ENCODE measurements around the gene OBSCN.

Gene OBSCN

GRCh38 chr1:228372183-228373003 is 164.5 kb downstream of the OBSCN start:
- H3K36me3 ChIP-seq (ENCODE audit: control insufficient read depth, insufficient read depth, low read length), result no peaks in the 10 kb centered on the region
- peaks cover 3% of the 10 kb centered on the region for H3K4me1 ChIP-seq (ENCODE audit: control insufficient read depth, insufficient read depth, low read length)
- H3K27me3 ChIP-seq (ENCODE audit: control insufficient read depth, insufficient read depth, low read length), result no peaks in the 10 kb centered on the region
- H3K27ac ChIP-seq (ENCODE audit: low read depth, low read length), result no peak overlapping the region
- H3K4me3 ChIP-seq (ENCODE audit: low read length), result no peak overlapping the region
- no peak overlapping the region for H3K9ac ChIP-seq (ENCODE audit: low read length)

GRCh38 chr1:228373004-228373680 is 165.3 kb downstream of the OBSCN start:
- peaks cover 3% of the 10 kb centered on the region for H3K27me3 ChIP-seq (ENCODE audit: control insufficient read depth, insufficient read depth, low read length)
- H3K36me3 ChIP-seq (ENCODE audit: control insufficient read depth, insufficient read depth, low read length), result no peaks in the 10 kb centered on the region
- no peak overlapping the region for H3K9ac ChIP-seq (ENCODE audit: low read length)
- peaks cover 3% of the 10 kb centered on the region for H3K4me1 ChIP-seq (ENCODE audit: control insufficient read depth, insufficient read depth, low read length)
- no peak overlapping the region for H3K4me3 ChIP-seq (ENCODE audit: low read length)
- H3K27ac ChIP-seq (ENCODE audit: low read depth, low read length), result no peak overlapping the region

GRCh38 chr1:228373681-228374571 is 166.1 kb downstream of the OBSCN start:
- Histone ChIP-seq H3K27me3 (ENCODE audit: control insufficient read depth, insufficient read depth, low read length) (peaks cover 3% of the 10 kb centered on the region), H3K27ac (ENCODE audit: low read depth, low read length) (peak overlapping the region; percentile 61), H3K4me1 (ENCODE audit: control insufficient read depth, insufficient read depth, low read length) (peaks cover 3% of the 10 kb centered on the region), H3K36me3 (ENCODE audit: control insufficient read depth, insufficient read depth, low read length) (no peaks in the 10 kb centered on the region), H3K9ac (ENCODE audit: low read length) (no peak overlapping the region), H3K4me3 (ENCODE audit: low read length) (no peak overlapping the region)

GRCh38 chr1:228374711-228375577 is 167.1 kb downstream of the OBSCN start:
- H3K27me3 ChIP-seq (ENCODE audit: control insufficient read depth, insufficient read depth, low read length), result peaks cover 3% of the 10 kb centered on the region
- H3K4me3 ChIP-seq (ENCODE audit: low read length), result no peak overlapping the region
- no peak overlapping the region for H3K9ac ChIP-seq (ENCODE audit: low read length)
- peaks cover 3% of the 10 kb centered on the region for H3K4me1 ChIP-seq (ENCODE audit: control insufficient read depth, insufficient read depth, low read length)
- H3K27ac ChIP-seq (ENCODE audit: low read depth, low read length), result peak overlapping the region; percentile 61
- H3K36me3 ChIP-seq (ENCODE audit: control insufficient read depth, insufficient read depth, low read length), result no peaks in the 10 kb centered on the region

- Histone ChIP-seq H3K9ac (ENCODE audit: low read length) (no peak overlapping the region), H3K4me3 (ENCODE audit: low read length) (no peak overlapping the region), H3K27ac (ENCODE audit: low read depth, low read length) (peak overlapping the region; percentile 56), H3K36me3 (ENCODE audit: control insufficient read depth, insufficient read depth, low read length) (peaks cover under 1% of the 10 kb centered on the region), H3K27me3 (ENCODE audit: control insufficient read depth, insufficient read depth, low read length) (peaks cover 3% of the 10 kb centered on the region), H3K4me1 (ENCODE audit: control insufficient read depth, insufficient read depth, low read length) (peaks cover 3% of the 10 kb centered on the region)
Measured at GRCh38 chr1:228375578-228376261, 167.9 kb downstream of the OBSCN start.

GRCh38 chr1:228376262-228376628 is 168.4 kb downstream of the OBSCN start:
- H3K4me3 ChIP-seq (ENCODE audit: low read length), result no peak overlapping the region
- H3K27ac ChIP-seq (ENCODE audit: low read depth, low read length), result no peak overlapping the region
- H3K4me1 ChIP-seq (ENCODE audit: control insufficient read depth, insufficient read depth, low read length), result peaks cover 3% of the 10 kb centered on the region
- H3K27me3 ChIP-seq (ENCODE audit: control insufficient read depth, insufficient read depth, low read length), result peaks cover 3% of the 10 kb centered on the region
- H3K9ac ChIP-seq (ENCODE audit: low read length), result no peak overlapping the region
- peaks cover 2% of the 10 kb centered on the region for H3K36me3 ChIP-seq (ENCODE audit: control insufficient read depth, insufficient read depth, low read length)

GRCh38 chr1:228376651-228377631 is 169.1 kb downstream of the OBSCN start:
- peaks cover 3% of the 10 kb centered on the region for H3K27me3 ChIP-seq (ENCODE audit: control insufficient read depth, insufficient read depth, low read length)
- no peak overlapping the region for H3K27ac ChIP-seq (ENCODE audit: low read depth, low read length)
- no peak overlapping the region for H3K4me3 ChIP-seq (ENCODE audit: low read length)
- peaks cover 2% of the 10 kb centered on the region for H3K36me3 ChIP-seq (ENCODE audit: control insufficient read depth, insufficient read depth, low read length)
- H3K4me1 ChIP-seq (ENCODE audit: control insufficient read depth, insufficient read depth, low read length), result peaks cover 3% of the 10 kb centered on the region
- no peak overlapping the region for H3K9ac ChIP-seq (ENCODE audit: low read length)

- Histone ChIP-seq H3K36me3 (ENCODE audit: control insufficient read depth, insufficient read depth, low read length) (peaks cover 2% of the 10 kb centered on the region), H3K9ac (ENCODE audit: low read length) (no peak overlapping the region), H3K4me1 (ENCODE audit: control insufficient read depth, insufficient read depth, low read length) (peaks cover 3% of the 10 kb centered on the region), H3K27me3 (ENCODE audit: control insufficient read depth, insufficient read depth, low read length) (peaks cover 3% of the 10 kb centered on the region), H3K27ac (ENCODE audit: low read depth, low read length) (peak overlapping the region; percentile 21), H3K4me3 (ENCODE audit: low read length) (peak overlapping the region; percentile 54)
Measured at GRCh38 chr1:228377664-228378089, 169.8 kb downstream of the OBSCN start.

GRCh38 chr1:228378090-228378872 is 170.4 kb downstream of the OBSCN start:
- H3K36me3 ChIP-seq (ENCODE audit: control insufficient read depth, insufficient read depth, low read length), result peaks cover 2% of the 10 kb centered on the region

GRCh38 chr1:228378873-228379460 is 171.1 kb downstream of the OBSCN start:
- peak overlapping the region; percentile 77 for H3K4me3 ChIP-seq (ENCODE audit: low read length)
- H3K4me1 ChIP-seq (ENCODE audit: control insufficient read depth, insufficient read depth, low read length), result peaks cover 3% of the 10 kb centered on the region
- peaks cover 3% of the 10 kb centered on the region for H3K27me3 ChIP-seq (ENCODE audit: control insufficient read depth, insufficient read depth, low read length)
- H3K36me3 ChIP-seq (ENCODE audit: control insufficient read depth, insufficient read depth, low read length), result peaks cover 2% of the 10 kb centered on the region
- H3K27ac ChIP-seq (ENCODE audit: low read depth, low read length), result peak overlapping the region; percentile 7
- H3K9ac ChIP-seq (ENCODE audit: low read length), result no peak overlapping the region

More at GRCh38 chr1:228378090-228378872, 170.4 kb downstream of the OBSCN start:
- H3K27ac ChIP-seq (ENCODE audit: low read depth, low read length), result peak overlapping the region; percentile 21
- peaks cover 3% of the 10 kb centered on the region for H3K27me3 ChIP-seq (ENCODE audit: control insufficient read depth, insufficient read depth, low read length)
- peak overlapping the region; percentile 77 for H3K4me3 ChIP-seq (ENCODE audit: low read length)
- H3K4me1 ChIP-seq (ENCODE audit: control insufficient read depth, insufficient read depth, low read length), result peaks cover 3% of the 10 kb centered on the region
- no peak overlapping the region for H3K9ac ChIP-seq (ENCODE audit: low read length)

Measured in rectal smooth muscle tissue (tissue), 1 donor.